GM21515 (cell line): ENCODE measurements around the gene SPOCD1.

Experiments
- ATAC-seq: cut with Tn5 transposase; IDR thresholded peaks from one replicate; pipeline ENCODE4 v1.9.1; 2021; ENCODE audit not compliant: unreplicated experiment

Gene SPOCD1

GRCh38 chr1:31788138-31788824 lies 27.5 kb downstream of the SPOCD1 start:
- peak; percentile 67 for ATAC-seq

GRCh38 chr1:31787786-31788137 lies 28.1 kb downstream of the SPOCD1 start:
- no peak for ATAC-seq

GRCh38 chr1:31787261-31787660 lies 28.6 kb downstream of the SPOCD1 start:
- no peak for ATAC-seq

- no peak for ATAC-seq
Measured at GRCh38 chr1:31786366-31787060, 29.3 kb downstream of the SPOCD1 start.

GRCh38 chr1:31785947-31786290 lies 29.9 kb downstream of the SPOCD1 start:
- ATAC-seq: no peak

- ATAC-seq: no peak
Measured at GRCh38 chr1:31785020-31785946, 30.5 kb downstream of the SPOCD1 start.

- no peak for ATAC-seq
Measured at GRCh38 chr1:31784356-31785019, 31.3 kb downstream of the SPOCD1 start.

- no peak for ATAC-seq
Measured at GRCh38 chr1:31783846-31784245, 32.0 kb downstream of the SPOCD1 start.

- no peak for ATAC-seq
Measured at GRCh38 chr1:31782421-31783410, 33.1 kb downstream of the SPOCD1 start.

GRCh38 chr1:31781756-31782371 lies 34.0 kb downstream of the SPOCD1 start:
- no peak for ATAC-seq

GRCh38 chr1:31781138-31781755 lies 34.6 kb downstream of the SPOCD1 start:
- ATAC-seq: no peak

GRCh38 chr1:31780632-31781031 lies 35.2 kb downstream of the SPOCD1 start:
- ATAC-seq: no peak

GRCh38 chr1:31779687-31780086 lies 36.1 kb downstream of the SPOCD1 start:
- no peak for ATAC-seq

GRCh38 chr1:31778763-31779488 lies 36.9 kb downstream of the SPOCD1 start:
- ATAC-seq: no peak

- no peak for ATAC-seq
Measured at GRCh38 chr1:31776516-31776915, 39.3 kb downstream of the SPOCD1 start.

- ATAC-seq: no peak
Measured at GRCh38 chr1:31776032-31776431, 39.8 kb downstream of the SPOCD1 start.

GRCh38 chr1:31775210-31775999 lies 40.4 kb downstream of the SPOCD1 start:
- ATAC-seq: no peak

GRCh38 chr1:31774495-31774894 lies 41.3 kb downstream of the SPOCD1 start:
- no peak for ATAC-seq
